ENCODE data around the gene CRYGS.

The CRYGS gene

GRCh38 chr3:186570096-186570940 is 26.1 kb upstream of the CRYGS start, which contains the start of gene DNAJB11 (continued):
- TF ChIP-seq ZNF248 (tag by site-specific recombination; IDR thresholded peaks at IDR 0.05) (no peak), ZNF626 (tag by site-specific recombination; IDR thresholded peaks at IDR 0.05) (no peak), ZNF777 (tag by site-specific recombination; IDR thresholded peaks at IDR 0.05; ENCODE audit: borderline replicate concordance) (no peak), ZFP69B (tag by site-specific recombination; IDR thresholded peaks at IDR 0.05) (no peak), ZNF645 (tag by site-specific recombination; IDR thresholded peaks at IDR 0.05) (no peak), ZNF664 (tag by site-specific recombination; IDR thresholded peaks at IDR 0.05) (no peak), ZFHX2 (tag by site-specific recombination; conservative IDR thresholded peaks at IDR 0.05) (no peak), ZNF121 (tag by site-specific recombination; IDR thresholded peaks at IDR 0.05) (no peak), PRDM4 (tag by site-specific recombination; IDR thresholded peaks at IDR 0.05) (no peak), ZBTB1 (tag by site-specific recombination; IDR thresholded peaks at IDR 0.05) (no peak), ZFP41 (tag by site-specific recombination; IDR thresholded peaks at IDR 0.05; ENCODE audit: borderline replicate concordance) (no peak), PATZ1 (tag by site-specific recombination; IDR thresholded peaks at IDR 0.05) (peak; percentile 82), ZNF692 (tag by site-specific recombination; IDR thresholded peaks at IDR 0.05) (no peak), ZFP37 (tag by site-specific recombination; IDR thresholded peaks at IDR 0.05) (no peak), ZNF600 (tag by site-specific recombination; IDR thresholded peaks at IDR 0.05) (no peak), ZNF394 (tag by site-specific recombination; IDR thresholded peaks at IDR 0.05; ENCODE audit: borderline replicate concordance) (no peak), ZNF350 (tag by site-specific recombination; IDR thresholded peaks at IDR 0.05) (no peak), ZNF449 (tag by site-specific recombination; IDR thresholded peaks at IDR 0.05) (no peak), GLIS1 (tag by site-specific recombination; IDR thresholded peaks at IDR 0.05) (peak; percentile 38; the same call in 1 of the 2 replicates), YY1 (tag by site-specific recombination; IDR thresholded peaks at IDR 0.05) (no peak), ZNF114 (tag by site-specific recombination; IDR thresholded peaks at IDR 0.05) (no peak), ZXDB (tag by site-specific recombination; IDR thresholded peaks at IDR 0.05) (0 out of 2 replicates have a peak, but pooled peaks have one; percentile 22), ZNF624 (tag by site-specific recombination; IDR thresholded peaks at IDR 0.05) (no peak), CTCF (tag by site-specific recombination; IDR thresholded peaks at IDR 0.05) (no peak), ZNF530 (tag by site-specific recombination; IDR thresholded peaks at IDR 0.05; ENCODE audit: low read depth) (no peak), OSR2 (tag by site-specific recombination; IDR thresholded peaks at IDR 0.05) (0 out of 2 replicates have a peak, but pooled peaks have one; percentile 27), ZNF585B (tag by site-specific recombination; IDR thresholded peaks at IDR 0.05) (no peak), ZNF362 (tag by site-specific recombination; IDR thresholded peaks at IDR 0.05) (no peak), ZNF169 (tag by site-specific recombination; IDR thresholded peaks at IDR 0.05) (no peak)
